Endothelial cell of umbilical vein (primary cell): ENCODE data around the gene NGF.

Experiments used
- CTCF ChIP-seq, 2 donors: IDR thresholded peaks; 1 replicate in 1 of 2; 2 replicates in 1 of 2; pipeline ENCODE4 v1.5.1; 2011; ENCODE audit warnings: low read length in 2 of 2, mild to moderate bottlenecking in 2 of 2, moderate library complexity in 2 of 2, control low read depth in 1 of 2, inconsistent platforms in 1 of 2, low read depth in 1 of 2; ENCODE audit not compliant: insufficient read depth in 1 of 2; ENCODE audit errors: extremely low read depth in 1 of 2
- FOS ChIP-seq: IDR thresholded peaks from 2 replicates; pipeline ENCODE4 v1.6.1; 2011; ENCODE audit warnings: mild to moderate bottlenecking, low read length, moderate library complexity, borderline replicate concordance; ENCODE audit not compliant: insufficient read depth
- JUN ChIP-seq: IDR thresholded peaks from 2 replicates; pipeline ENCODE4 v1.6.1; 2011; ENCODE audit warnings: borderline replicate concordance, low read depth; ENCODE audit not compliant: insufficient read length, insufficient read depth
- POLR2A ChIP-seq: IDR thresholded peaks from 2 replicates; pipeline ENCODE4 v1.6.1; 2012; ENCODE audit warnings: low read depth, mild to moderate bottlenecking, control low read depth, low read length
- POLR2AphosphoS5 ChIP-seq: IDR thresholded peaks from 2 replicates; pipeline ENCODE4 v1.6.1; 2012; ENCODE audit warnings: low read depth, mild to moderate bottlenecking, control low read depth, low read length, moderate library complexity; ENCODE audit not compliant: insufficient read depth

DNA sequence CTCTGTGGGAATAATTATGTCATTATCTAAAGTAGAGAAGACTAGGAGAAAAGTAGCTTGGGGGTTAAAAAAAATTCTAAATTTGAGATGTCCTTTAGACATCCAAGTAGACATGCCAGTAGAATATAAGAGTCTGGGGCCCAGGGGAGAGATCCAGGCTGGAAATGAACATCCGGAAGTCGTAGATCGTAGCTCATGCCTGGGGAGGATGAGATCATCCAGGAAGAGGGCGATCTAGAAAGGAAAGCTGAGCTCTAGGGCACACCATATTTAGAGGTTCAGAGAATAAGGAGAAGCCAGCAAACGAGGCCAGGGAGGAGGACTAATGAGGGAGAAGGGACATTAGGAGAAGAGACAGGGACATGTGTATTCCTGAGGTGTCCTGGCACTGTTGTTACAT is 12.2 kb downstream of the NGF start:
- TF ChIP-seq CTCF (IDR thresholded peaks at IDR 0.05; ENCODE audit: extremely low read depth in 1 of 2, insufficient read depth in 1 of 2, low read depth in 1 of 2, low read length in 2 of 2) = no peak
- no peak for TF ChIP-seq POLR2A
- TF ChIP-seq FOS = no peak
- TF ChIP-seq JUN = no peak
- TF ChIP-seq POLR2AphosphoS5 = no peak
